Measurements from ENCODE around the gene RXRA.

Gene RXRA

GRCh38 chr9:134345737-134346136, 19.5 kb downstream of the RXRA start:
- Histone ChIP-seq H3K4me1 (ENCODE audit: control insufficient read depth, insufficient read depth, low read length) (peaks cover 30% of the 10 kb centered on the region), H3K9me3 (replicated peaks; ENCODE audit: low read length) (no peaks in the 10 kb centered on the region)

GRCh38 chr9:134346151-134346550, 19.9 kb downstream of the RXRA start:
- H3K4me1 ChIP-seq (ENCODE audit: control insufficient read depth, insufficient read depth, low read length), result peaks cover 30% of the 10 kb centered on the region
- H3K9me3 ChIP-seq (replicated peaks; ENCODE audit: low read length), result no peaks in the 10 kb centered on the region
- H3K4me3 ChIP-seq (ENCODE audit: low read length), result no peak overlapping the region
- H3K4me2 ChIP-seq (ENCODE audit: low read length), result peak overlapping the region; percentile 27
- H3K9ac ChIP-seq (ENCODE audit: low read depth, low read length), result no peak overlapping the region
- no peaks in the 10 kb centered on the region for H3K27me3 ChIP-seq (ENCODE audit: control insufficient read depth, insufficient read depth, low read length)
- no peaks in the 10 kb centered on the region for H3K36me3 ChIP-seq (ENCODE audit: insufficient read depth, low read length)

More at GRCh38 chr9:134345737-134346136, 19.5 kb downstream of the RXRA start:
- Histone ChIP-seq H3K36me3 (ENCODE audit: insufficient read depth, low read length) (no peaks in the 10 kb centered on the region), H3K27me3 (ENCODE audit: control insufficient read depth, insufficient read depth, low read length) (no peaks in the 10 kb centered on the region), H3K4me3 (ENCODE audit: low read length) (no peak overlapping the region), H3K9ac (ENCODE audit: low read depth, low read length) (no peak overlapping the region), H3K4me2 (ENCODE audit: low read length) (peak overlapping the region; percentile 27)

- Histone ChIP-seq H3K9ac (ENCODE audit: low read depth, low read length) (no peak overlapping the region), H3K9me3 (replicated peaks; ENCODE audit: low read length) (no peaks in the 10 kb centered on the region), H3K36me3 (ENCODE audit: insufficient read depth, low read length) (no peaks in the 10 kb centered on the region), H3K4me3 (ENCODE audit: low read length) (no peak overlapping the region), H3K4me1 (ENCODE audit: control insufficient read depth, insufficient read depth, low read length) (peaks cover 30% of the 10 kb centered on the region), H3K4me2 (ENCODE audit: low read length) (no peak overlapping the region), H3K27me3 (ENCODE audit: control insufficient read depth, insufficient read depth, low read length) (no peaks in the 10 kb centered on the region)
These were observed 20.8 kb downstream of the RXRA start for GRCh38 chr9:134346840-134347583.

- Histone ChIP-seq H3K4me1 (ENCODE audit: control insufficient read depth, insufficient read depth, low read length) (peaks cover 30% of the 10 kb centered on the region), H3K4me2 (ENCODE audit: low read length) (no peak overlapping the region), H3K36me3 (ENCODE audit: insufficient read depth, low read length) (no peaks in the 10 kb centered on the region), H3K27me3 (ENCODE audit: control insufficient read depth, insufficient read depth, low read length) (no peaks in the 10 kb centered on the region), H3K9me3 (replicated peaks; ENCODE audit: low read length) (no peaks in the 10 kb centered on the region), H3K9ac (ENCODE audit: low read depth, low read length) (no peak overlapping the region), H3K4me3 (ENCODE audit: low read length) (no peak overlapping the region)
These were observed 21.7 kb downstream of the RXRA start for GRCh38 chr9:134347996-134348395.

GRCh38 chr9:134348404-134349155, 22.3 kb downstream of the RXRA start:
- Histone ChIP-seq H3K9me3 (replicated peaks; ENCODE audit: low read length) (no peaks in the 10 kb centered on the region), H3K4me3 (ENCODE audit: low read length) (no peak overlapping the region), H3K4me1 (ENCODE audit: control insufficient read depth, insufficient read depth, low read length) (peaks cover 30% of the 10 kb centered on the region), H3K4me2 (ENCODE audit: low read length) (no peak overlapping the region), H3K9ac (ENCODE audit: low read depth, low read length) (no peak overlapping the region), H3K27me3 (ENCODE audit: control insufficient read depth, insufficient read depth, low read length) (no peaks in the 10 kb centered on the region), H3K36me3 (ENCODE audit: insufficient read depth, low read length) (no peaks in the 10 kb centered on the region)

- H3K4me3 ChIP-seq (ENCODE audit: low read length), result no peak overlapping the region
- peaks cover 19% of the 10 kb centered on the region for H3K4me1 ChIP-seq (ENCODE audit: control insufficient read depth, insufficient read depth, low read length)
- no peak overlapping the region for H3K4me2 ChIP-seq (ENCODE audit: low read length)
- H3K27me3 ChIP-seq (ENCODE audit: control insufficient read depth, insufficient read depth, low read length), result no peaks in the 10 kb centered on the region
- H3K9me3 ChIP-seq (replicated peaks; ENCODE audit: low read length), result no peaks in the 10 kb centered on the region
- H3K9ac ChIP-seq (ENCODE audit: low read depth, low read length), result no peak overlapping the region
- no peaks in the 10 kb centered on the region for H3K36me3 ChIP-seq (ENCODE audit: insufficient read depth, low read length)
These were observed 23.7 kb downstream of the RXRA start for GRCh38 chr9:134349936-134350335.

- H3K9ac ChIP-seq (ENCODE audit: low read depth, low read length), result no peak overlapping the region
- no peaks in the 10 kb centered on the region for H3K27me3 ChIP-seq (ENCODE audit: control insufficient read depth, insufficient read depth, low read length)
- no peak overlapping the region for H3K4me2 ChIP-seq (ENCODE audit: low read length)
- H3K4me1 ChIP-seq (ENCODE audit: control insufficient read depth, insufficient read depth, low read length), result peaks cover 18% of the 10 kb centered on the region
- no peaks in the 10 kb centered on the region for H3K9me3 ChIP-seq (replicated peaks; ENCODE audit: low read length)
- H3K36me3 ChIP-seq (ENCODE audit: insufficient read depth, low read length), result no peaks in the 10 kb centered on the region
- no peak overlapping the region for H3K4me3 ChIP-seq (ENCODE audit: low read length)
These were observed 24.2 kb downstream of the RXRA start for GRCh38 chr9:134350416-134350994.

- Histone ChIP-seq H3K27me3 (ENCODE audit: control insufficient read depth, insufficient read depth, low read length) (no peaks in the 10 kb centered on the region), H3K4me3 (ENCODE audit: low read length) (no peak overlapping the region), H3K36me3 (ENCODE audit: insufficient read depth, low read length) (no peaks in the 10 kb centered on the region), H3K4me1 (ENCODE audit: control insufficient read depth, insufficient read depth, low read length) (peaks cover 10% of the 10 kb centered on the region), H3K4me2 (ENCODE audit: low read length) (no peak overlapping the region), H3K9ac (ENCODE audit: low read depth, low read length) (no peak overlapping the region), H3K9me3 (replicated peaks; ENCODE audit: low read length) (no peaks in the 10 kb centered on the region)
These were observed 25.4 kb downstream of the RXRA start for GRCh38 chr9:134351606-134352176.

GRCh38 chr9:134352247-134352933, 26.1 kb downstream of the RXRA start:
- peaks cover 10% of the 10 kb centered on the region for H3K4me1 ChIP-seq (ENCODE audit: control insufficient read depth, insufficient read depth, low read length)
- H3K9ac ChIP-seq (ENCODE audit: low read depth, low read length), result no peak overlapping the region
- H3K27me3 ChIP-seq (ENCODE audit: control insufficient read depth, insufficient read depth, low read length), result no peaks in the 10 kb centered on the region
- H3K9me3 ChIP-seq (replicated peaks; ENCODE audit: low read length), result no peaks in the 10 kb centered on the region
- no peak overlapping the region for H3K4me3 ChIP-seq (ENCODE audit: low read length)
- H3K36me3 ChIP-seq (ENCODE audit: insufficient read depth, low read length), result no peaks in the 10 kb centered on the region
- H3K4me2 ChIP-seq (ENCODE audit: low read length), result no peak overlapping the region

- Histone ChIP-seq H3K4me3 (ENCODE audit: low read length) (no peak overlapping the region), H3K4me2 (ENCODE audit: low read length) (no peak overlapping the region), H3K9me3 (replicated peaks; ENCODE audit: low read length) (no peaks in the 10 kb centered on the region), H3K27me3 (ENCODE audit: control insufficient read depth, insufficient read depth, low read length) (no peaks in the 10 kb centered on the region), H3K36me3 (ENCODE audit: insufficient read depth, low read length) (no peaks in the 10 kb centered on the region), H3K4me1 (ENCODE audit: control insufficient read depth, insufficient read depth, low read length) (peaks cover 13% of the 10 kb centered on the region), H3K9ac (ENCODE audit: low read depth, low read length) (no peak overlapping the region)
These were observed 27.3 kb downstream of the RXRA start for GRCh38 chr9:134353539-134353938.

- Histone ChIP-seq H3K4me3 (ENCODE audit: low read length) (no peak overlapping the region), H3K4me1 (ENCODE audit: control insufficient read depth, insufficient read depth, low read length) (peaks cover 14% of the 10 kb centered on the region), H3K27me3 (ENCODE audit: control insufficient read depth, insufficient read depth, low read length) (no peaks in the 10 kb centered on the region)
These were observed 28.9 kb downstream of the RXRA start for GRCh38 chr9:134355158-134355557.

More at GRCh38 chr9:134355158-134355557, 28.9 kb downstream of the RXRA start:
- Histone ChIP-seq H3K4me2 (ENCODE audit: low read length) (no peak overlapping the region), H3K9me3 (replicated peaks; ENCODE audit: low read length) (no peaks in the 10 kb centered on the region), H3K9ac (ENCODE audit: low read depth, low read length) (no peak overlapping the region), H3K36me3 (ENCODE audit: insufficient read depth, low read length) (no peaks in the 10 kb centered on the region)

All from skeletal muscle satellite cell (primary cell).